ENCODE measurements around the gene JARID2.

DNA sequence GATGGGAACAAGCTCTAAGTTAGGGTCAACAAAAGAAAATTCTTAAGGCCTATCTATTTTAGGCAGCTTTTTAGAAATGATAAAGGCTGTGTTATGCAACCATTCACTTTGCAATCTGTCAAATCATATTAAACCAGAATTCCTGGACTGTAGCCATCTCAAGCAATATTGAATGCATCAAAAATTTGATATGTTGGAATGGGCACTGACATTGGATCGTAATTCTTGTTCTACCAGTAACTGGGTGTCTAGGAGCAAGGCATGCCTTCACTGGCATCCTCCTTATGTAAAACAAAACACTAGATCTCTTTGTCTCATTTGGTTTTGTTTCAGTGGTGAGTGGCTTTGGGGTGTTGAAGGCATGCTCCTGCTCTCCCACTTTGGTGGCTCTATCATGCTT is 145.6 kb downstream of the JARID2 start:
- TF ChIP-seq, protein P1, sequence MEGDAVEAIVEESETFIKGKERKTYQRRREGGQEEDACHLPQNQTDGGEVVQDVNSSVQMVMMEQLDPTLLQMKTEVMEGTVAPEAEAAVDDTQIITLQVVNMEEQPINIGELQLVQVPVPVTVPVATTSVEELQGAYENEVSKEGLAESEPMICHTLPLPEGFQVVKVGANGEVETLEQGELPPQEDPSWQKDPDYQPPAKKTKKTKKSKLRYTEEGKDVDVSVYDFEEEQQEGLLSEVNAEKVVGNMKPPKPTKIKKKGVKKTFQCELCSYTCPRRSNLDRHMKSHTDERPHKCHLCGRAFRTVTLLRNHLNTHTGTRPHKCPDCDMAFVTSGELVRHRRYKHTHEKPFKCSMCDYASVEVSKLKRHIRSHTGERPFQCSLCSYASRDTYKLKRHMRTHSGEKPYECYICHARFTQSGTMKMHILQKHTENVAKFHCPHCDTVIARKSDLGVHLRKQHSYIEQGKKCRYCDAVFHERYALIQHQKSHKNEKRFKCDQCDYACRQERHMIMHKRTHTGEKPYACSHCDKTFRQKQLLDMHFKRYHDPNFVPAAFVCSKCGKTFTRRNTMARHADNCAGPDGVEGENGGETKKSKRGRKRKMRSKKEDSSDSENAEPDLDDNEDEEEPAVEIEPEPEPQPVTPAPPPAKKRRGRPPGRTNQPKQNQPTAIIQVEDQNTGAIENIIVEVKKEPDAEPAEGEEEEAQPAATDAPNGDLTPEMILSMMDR (IDR thresholded peaks at IDR 0.05) = no peak
- TF ChIP-seq EZH2 (IDR thresholded peaks at IDR 0.05) = no peak
